Activated naive CD4-positive, alpha-beta T cell treated with anti-CD3 and anti-CD28 coated beads, Interleukin-2, amount 10 ng/mL, durations not matched to agents 7 days and 5 days (primary cell): ENCODE measurements around the gene ST3GAL4.

Source experiments
- CTCF ChIA-PET: fragments of 350-600 bp; sonication (Branson Sonifier 250); formaldehyde crosslinking; loops from one replicate; lab custom pipeline; 2021; ENCODE audit warnings: antibody characterized with exemption; lab: Charles Lee
- DNase-seq: peaks from one replicate; pipeline ENCODE4 v3.0.0-alpha.2; 2020
- H3K27ac Mint-ChIP-seq: one replicate; pipeline ENCODE4 v1.8.0; 2021; ENCODE audit warnings: mild to moderate bottlenecking, moderate library complexity, mixed read lengths
- H3K27me3 Mint-ChIP-seq: one replicate; pipeline ENCODE4 v1.8.0; 2021; ENCODE audit warnings: mild to moderate bottlenecking, mixed read lengths
- H3K36me3 Mint-ChIP-seq: one replicate; pipeline ENCODE4 v1.8.0; 2021; ENCODE audit warnings: mixed read lengths
- H3K4me1 Mint-ChIP-seq: one replicate; pipeline ENCODE4 v1.8.0; 2021; ENCODE audit warnings: mixed read lengths
- H3K4me3 Mint-ChIP-seq: one replicate; pipeline ENCODE4 v1.8.0; 2021; ENCODE audit warnings: mild to moderate bottlenecking, moderate library complexity, mixed read lengths
- H3K9me3 Mint-ChIP-seq: one replicate; pipeline ENCODE4 v1.8.0; 2021; ENCODE audit warnings: mixed read lengths

The ST3GAL4 gene

DNA sequence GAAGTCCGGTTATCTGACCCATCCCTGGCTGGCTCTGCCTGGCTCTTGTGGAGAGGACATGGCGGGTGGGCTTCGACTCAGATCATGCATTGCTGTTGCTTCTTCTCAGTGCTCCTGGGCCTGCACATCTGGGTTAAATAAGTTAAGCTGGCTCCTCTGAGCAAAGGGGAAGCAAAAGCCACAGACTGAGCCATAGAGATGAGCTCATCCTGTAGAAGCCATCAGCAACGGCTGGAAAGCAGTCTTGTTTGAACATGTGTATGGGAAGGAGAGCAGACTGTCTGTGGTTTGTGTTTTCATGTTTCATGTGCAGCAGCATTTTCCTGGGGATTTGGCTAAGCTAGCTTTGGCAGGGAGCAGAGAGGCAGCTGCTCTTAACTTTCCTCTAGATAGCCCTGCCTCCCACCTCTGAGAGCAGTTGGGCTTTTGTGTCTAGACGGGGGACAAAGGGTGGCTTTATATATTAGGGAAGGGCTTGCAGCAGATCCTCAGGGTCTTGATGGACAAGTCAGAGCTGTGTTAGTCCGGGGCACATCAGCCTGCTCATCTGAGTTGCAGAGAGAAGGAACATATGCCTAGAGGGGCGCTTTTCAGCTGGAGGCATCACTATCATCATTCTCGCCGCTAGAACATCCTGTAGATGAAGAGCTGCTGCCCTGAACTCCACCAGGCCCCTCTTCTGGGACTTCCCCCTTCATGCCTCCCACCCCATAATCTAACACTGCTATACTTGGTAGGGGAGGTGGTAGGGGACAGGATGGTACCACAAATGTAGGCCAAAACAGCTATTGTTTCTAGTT, 36.7 kb upstream of the ST3GAL4 start:
- DNase-seq = peak; percentile 56
- no peaks in the 10 kb centered on the region for H3K27me3 Mint-ChIP-seq

DNA sequence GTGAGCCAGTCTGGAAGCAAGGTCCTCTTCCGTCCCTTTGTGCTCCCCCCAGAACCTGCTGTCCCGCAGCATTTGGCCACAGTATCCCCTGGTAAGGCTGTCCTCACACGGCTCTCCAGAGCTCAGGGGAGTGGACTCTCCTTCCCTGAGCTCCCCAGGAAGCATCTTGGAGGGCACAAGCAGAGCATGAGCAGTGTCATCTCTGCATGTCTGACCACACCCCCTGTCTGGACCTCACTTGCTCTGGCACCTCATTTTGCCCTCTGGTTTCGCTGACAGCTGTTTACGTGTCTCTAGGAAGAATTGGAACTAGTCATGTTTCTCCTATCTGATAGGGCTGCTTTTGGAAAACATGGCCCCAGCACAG, 36.1 kb upstream of the ST3GAL4 start:
- H3K9me3 Mint-ChIP-seq = peaks cover 8% of the 10 kb centered on the region
- DNase-seq = no peak
- no peak overlapping the region for H3K27ac Mint-ChIP-seq
- H3K36me3 Mint-ChIP-seq = peaks cover 26% of the 10 kb centered on the region
- H3K4me3 Mint-ChIP-seq = no peak overlapping the region
- H3K4me1 Mint-ChIP-seq = peaks cover 37% of the 10 kb centered on the region
- CTCF ChIA-PET = interaction anchor here (0.8 to 2.0 kb wide), 6 partner anchors 8 to 161 kb away, joined by 3 to 16 read pairs (median 8); no protein-coding TSS in a partner anchor
- no peaks in the 10 kb centered on the region for H3K27me3 Mint-ChIP-seq

More for the DNA sequence above, 36.7 kb upstream of the ST3GAL4 start:
- H3K36me3 Mint-ChIP-seq = peaks cover 30% of the 10 kb centered on the region
- CTCF ChIA-PET = interaction anchor here (0.8 to 2.0 kb wide), 9 partner anchors 8 to 164 kb away, joined by 3 to 16 read pairs (median 4); no protein-coding TSS in a partner anchor
- peak overlapping the region; percentile 1 for H3K4me3 Mint-ChIP-seq
- H3K9me3 Mint-ChIP-seq = peaks cover 8% of the 10 kb centered on the region
- H3K4me1 Mint-ChIP-seq = peaks cover 37% of the 10 kb centered on the region
- peak overlapping the region; percentile 88 for H3K27ac Mint-ChIP-seq

DNA sequence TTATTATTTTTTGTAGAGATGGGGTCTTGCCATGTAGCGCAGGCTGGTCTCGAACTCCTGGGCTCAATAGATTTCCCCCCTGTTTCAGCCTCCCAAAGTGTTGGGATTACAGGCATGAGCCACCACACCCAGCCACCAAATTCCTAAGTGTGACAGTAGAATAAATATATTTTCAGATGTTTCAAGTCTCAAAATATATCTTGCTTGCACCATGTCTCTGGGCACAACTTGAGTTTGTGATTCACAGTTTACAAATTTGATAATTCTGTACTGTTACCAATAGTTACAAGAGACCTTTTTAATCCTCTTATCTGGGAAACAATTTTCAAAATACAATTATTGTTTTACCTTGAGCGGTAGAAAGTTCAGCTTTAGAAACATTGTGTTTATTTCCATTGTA, 32.5 kb upstream of the ST3GAL4 start:
- Mint-ChIP-seq H3K9me3 (no peaks in the 10 kb centered on the region), H3K27me3 (no peaks in the 10 kb centered on the region), H3K27ac (no peak overlapping the region), H3K4me3 (no peak overlapping the region), H3K36me3 (peaks cover 7% of the 10 kb centered on the region), H3K4me1 (peaks cover 21% of the 10 kb centered on the region)
- DNase-seq = no peak
- CTCF ChIA-PET = no interaction called here

DNA sequence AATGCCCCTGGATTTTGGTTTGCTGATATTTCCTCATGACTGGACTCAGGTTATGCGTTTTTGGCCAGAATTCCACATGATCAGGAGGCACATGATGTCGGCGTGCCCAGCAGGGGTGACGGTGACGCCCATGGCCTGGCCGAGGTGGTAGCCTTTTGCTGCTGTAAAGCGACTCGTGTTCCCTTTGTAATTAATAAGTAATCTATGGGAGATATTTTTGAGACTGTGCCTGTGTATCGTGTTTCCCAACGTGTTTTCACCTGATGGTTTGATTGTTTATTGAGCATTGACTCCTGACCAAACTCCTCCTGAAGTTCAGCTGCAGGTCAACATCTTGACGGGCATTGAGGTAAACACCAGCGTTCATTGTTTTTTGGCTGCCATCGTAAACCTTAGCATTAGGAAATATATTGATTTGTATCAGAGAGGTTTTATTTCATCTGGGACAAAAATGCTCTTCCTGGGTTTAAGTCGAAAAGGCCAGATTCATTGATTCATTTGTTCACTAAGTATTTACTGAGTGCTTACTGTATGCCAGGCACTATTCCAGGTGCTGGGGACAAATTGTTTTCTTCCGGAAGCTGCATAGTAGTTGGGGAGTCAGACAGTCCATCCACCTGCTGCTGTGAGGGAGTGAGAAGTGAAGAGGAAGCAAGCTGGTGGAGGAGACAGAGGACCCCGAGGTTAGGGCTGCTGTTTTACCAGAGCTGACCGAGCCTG, 28.0 kb upstream of the ST3GAL4 start:
- H3K4me1 Mint-ChIP-seq = no peaks in the 10 kb centered on the region
- H3K27ac Mint-ChIP-seq = no peak overlapping the region
- H3K36me3 Mint-ChIP-seq = peaks cover 8% of the 10 kb centered on the region
- H3K9me3 Mint-ChIP-seq = no peaks in the 10 kb centered on the region
- no peaks in the 10 kb centered on the region for H3K27me3 Mint-ChIP-seq
- no peak overlapping the region for H3K4me3 Mint-ChIP-seq
- no peak for DNase-seq
- CTCF ChIA-PET = interaction anchor here (0.6 to 0.9 kb wide), 2 partner anchors 17 to 43 kb away, joined by 3 read pairs; no protein-coding TSS in a partner anchor

DNA sequence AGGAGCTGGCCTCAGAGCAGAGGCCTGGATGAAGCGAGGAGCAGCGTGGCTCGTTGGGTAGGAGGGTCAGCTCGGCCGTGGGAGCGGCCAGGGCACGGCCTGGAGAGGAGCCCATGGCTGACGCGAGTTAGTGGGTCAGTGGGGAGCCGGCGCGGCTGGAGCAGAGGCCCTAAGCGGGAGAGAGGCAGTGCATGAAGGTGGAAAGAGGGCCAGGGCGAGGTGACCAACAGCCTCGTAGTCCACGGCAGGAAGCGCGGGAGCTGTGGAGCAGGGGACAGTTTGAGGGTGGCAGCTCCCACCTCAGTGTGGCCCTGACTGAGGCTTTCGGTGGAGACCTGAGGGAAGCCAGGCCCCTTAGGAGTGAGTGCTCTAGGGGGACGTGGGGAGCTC, 27.5 kb upstream of the ST3GAL4 start:
- H3K27ac Mint-ChIP-seq = no peak overlapping the region
- peaks cover 11% of the 10 kb centered on the region for H3K36me3 Mint-ChIP-seq

DNA sequence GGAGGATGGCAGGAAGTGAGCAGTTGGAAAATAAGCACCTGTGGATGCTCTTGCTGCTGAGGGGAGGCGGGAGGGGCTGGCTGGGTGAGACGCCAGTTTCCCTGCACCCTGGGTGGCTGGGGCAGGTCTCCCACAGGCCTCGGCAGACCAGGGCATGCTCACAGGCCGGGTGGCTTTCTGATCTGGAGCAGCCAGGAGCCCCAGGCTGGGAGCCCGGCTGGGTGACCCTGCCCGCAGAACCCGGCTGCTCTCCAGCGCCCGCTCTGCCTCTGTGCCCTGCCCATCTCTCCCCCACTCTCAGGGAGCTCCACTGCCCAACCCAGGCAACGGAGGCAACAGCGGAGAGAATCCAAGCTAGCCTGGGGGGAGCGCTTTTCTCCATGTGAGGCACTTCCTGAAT, 27.0 kb upstream of the ST3GAL4 start:
- H3K9me3 Mint-ChIP-seq = no peaks in the 10 kb centered on the region
- H3K27ac Mint-ChIP-seq = no peak overlapping the region
- H3K4me3 Mint-ChIP-seq = no peak overlapping the region
- DNase-seq = no peak
- H3K36me3 Mint-ChIP-seq = peaks cover 15% of the 10 kb centered on the region
- H3K4me1 Mint-ChIP-seq = no peaks in the 10 kb centered on the region
- no peaks in the 10 kb centered on the region for H3K27me3 Mint-ChIP-seq
- CTCF ChIA-PET = interaction anchor here (0.9 to 2.6 kb wide), 2 partner anchors 10 to 44 kb away, joined by 3 to 7 read pairs; no protein-coding TSS in a partner anchor

More for the DNA sequence above, 27.5 kb upstream of the ST3GAL4 start:
- H3K4me1 Mint-ChIP-seq = no peaks in the 10 kb centered on the region
- no peak overlapping the region for H3K4me3 Mint-ChIP-seq
- no peak for DNase-seq
- H3K27me3 Mint-ChIP-seq = no peaks in the 10 kb centered on the region
- CTCF ChIA-PET = interaction anchor here (0.6 to 2.6 kb wide), 3 partner anchors 10 to 44 kb away, joined by 3 to 7 read pairs (median 3); no protein-coding TSS in a partner anchor
- no peaks in the 10 kb centered on the region for H3K9me3 Mint-ChIP-seq

DNA sequence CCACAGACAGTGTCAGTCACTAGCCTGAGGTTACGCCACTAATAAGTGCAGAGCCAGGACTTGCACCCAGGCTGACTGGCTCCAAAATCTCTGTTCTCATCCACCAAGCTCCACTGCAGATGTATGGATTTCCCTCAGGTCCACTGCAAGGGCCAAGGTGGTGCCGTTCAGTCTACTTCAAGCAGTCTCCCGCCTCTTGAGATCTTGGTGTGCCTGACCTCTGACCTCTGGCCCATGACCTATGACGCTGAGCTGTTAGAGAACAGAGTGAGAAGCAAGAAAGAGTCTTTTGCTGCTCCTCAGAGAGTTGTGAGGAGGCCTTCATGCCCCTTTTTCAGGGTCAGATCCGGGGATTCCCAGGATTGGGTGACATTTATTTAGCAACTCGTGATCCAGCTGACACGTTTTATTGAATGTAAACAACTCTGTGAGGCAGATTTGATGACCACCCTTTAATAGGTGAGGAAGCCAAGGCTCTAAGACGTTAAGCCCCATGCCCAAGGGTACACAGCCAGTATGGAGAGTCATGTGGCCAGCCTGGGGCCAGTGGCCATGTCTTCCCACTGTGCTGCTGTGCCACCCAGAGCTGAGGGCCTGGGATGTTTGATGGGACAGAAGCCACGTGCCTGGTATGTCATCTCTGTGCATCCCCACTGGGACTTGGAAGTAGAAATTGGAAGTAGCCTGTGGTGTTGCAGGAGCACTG, 26.4 kb upstream of the ST3GAL4 start:
- no peaks in the 10 kb centered on the region for H3K4me1 Mint-ChIP-seq
- DNase-seq = no peak
- H3K27ac Mint-ChIP-seq = peak overlapping the region; percentile 34
- H3K36me3 Mint-ChIP-seq = peaks cover 21% of the 10 kb centered on the region
- H3K4me3 Mint-ChIP-seq = no peak overlapping the region
- H3K9me3 Mint-ChIP-seq = no peaks in the 10 kb centered on the region
- no peaks in the 10 kb centered on the region for H3K27me3 Mint-ChIP-seq
- CTCF ChIA-PET = interaction anchor here (0.6 to 2.6 kb wide), 2 partner anchors 11 to 18 kb away, joined by 3 to 7 read pairs; no protein-coding TSS in a partner anchor

DNA sequence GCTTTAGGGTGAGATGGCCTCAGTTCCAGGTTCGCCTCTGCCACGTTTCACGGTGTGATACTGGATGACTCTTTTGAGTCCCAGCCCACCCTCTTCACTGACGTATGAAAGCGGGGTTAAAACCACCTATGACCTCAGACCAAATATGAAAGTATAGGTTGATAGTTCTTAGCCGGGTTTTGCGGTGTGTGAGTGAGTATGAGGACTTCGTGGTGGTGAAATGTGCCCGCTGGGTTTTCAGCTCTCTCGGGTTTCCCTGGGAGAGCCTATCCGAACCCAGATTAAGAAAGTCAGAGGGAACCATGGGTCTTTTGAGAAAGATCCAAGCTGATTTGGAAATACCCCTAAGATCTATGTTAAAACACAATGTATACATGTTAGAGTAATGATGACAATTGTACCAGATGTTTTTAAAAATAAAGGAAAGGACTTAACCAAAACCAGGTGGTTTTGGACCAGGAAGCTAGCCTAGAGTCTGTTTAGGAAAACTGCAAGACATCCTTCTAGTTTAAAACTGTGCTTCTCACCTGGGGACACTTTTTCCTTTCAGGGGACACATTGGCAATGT, 25.8 kb upstream of the ST3GAL4 start:
- Mint-ChIP-seq H3K4me1 (no peaks in the 10 kb centered on the region), H3K4me3 (no peak overlapping the region), H3K27me3 (no peaks in the 10 kb centered on the region), H3K9me3 (no peaks in the 10 kb centered on the region), H3K27ac (no peak overlapping the region), H3K36me3 (peaks cover 21% of the 10 kb centered on the region)
- no peak for DNase-seq
- CTCF ChIA-PET = interaction anchor here (0.6 to 2.6 kb wide), 2 partner anchors 11 to 19 kb away, joined by 3 to 7 read pairs; no protein-coding TSS in a partner anchor

DNA sequence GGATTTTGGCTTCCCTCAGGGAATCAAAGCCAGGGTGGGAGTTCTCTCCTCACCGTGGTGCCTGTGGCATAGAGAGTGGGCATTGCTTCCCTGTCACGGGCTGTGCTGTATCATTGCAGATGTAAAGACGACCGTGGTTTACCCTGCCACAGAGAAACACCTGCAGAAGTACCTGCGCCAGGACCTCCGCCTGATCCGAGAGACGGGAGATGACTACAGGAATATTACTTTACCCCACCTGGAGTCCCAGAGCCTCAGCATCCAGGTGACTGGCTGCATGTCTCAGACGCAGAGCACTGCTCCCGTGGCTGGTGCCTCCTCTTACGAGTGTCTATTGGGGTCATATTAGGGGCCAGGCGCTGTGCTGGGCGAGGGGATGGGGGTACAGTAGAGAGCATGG, 24.2 kb upstream of the ST3GAL4 start:
- no peak overlapping the region for H3K27ac Mint-ChIP-seq
- CTCF ChIA-PET = no interaction called here

DNA sequence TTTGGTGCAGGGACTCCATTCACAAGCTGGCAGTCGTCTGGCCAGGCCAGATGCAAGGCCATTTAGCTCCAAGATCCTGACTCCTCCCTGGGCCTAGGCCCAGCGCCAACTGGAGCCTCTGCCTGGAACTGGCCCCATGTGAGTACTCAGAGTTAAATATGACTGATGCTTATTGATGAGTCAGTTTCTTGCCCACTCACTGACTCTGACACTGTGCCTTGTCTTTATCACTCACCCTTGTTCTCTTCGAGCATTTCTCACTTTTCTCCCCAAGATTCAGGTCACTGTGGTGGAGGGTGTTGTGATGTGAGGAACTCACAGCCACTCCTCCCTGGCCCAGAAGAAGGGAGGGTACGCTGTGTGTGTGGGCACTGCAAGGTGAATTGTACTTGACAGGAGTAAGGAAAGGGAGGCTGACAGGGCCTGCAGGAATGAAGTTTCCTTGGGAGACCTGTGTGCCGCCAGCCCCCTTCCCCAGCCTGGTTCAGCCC, 23.2 kb upstream of the ST3GAL4 start:
- no peaks in the 10 kb centered on the region for H3K9me3 Mint-ChIP-seq
- no peaks in the 10 kb centered on the region for H3K27me3 Mint-ChIP-seq
- H3K36me3 Mint-ChIP-seq = peaks cover 26% of the 10 kb centered on the region
- H3K27ac Mint-ChIP-seq = no peak overlapping the region
- peaks cover 9% of the 10 kb centered on the region for H3K4me1 Mint-ChIP-seq
- DNase-seq = no peak
- CTCF ChIA-PET = no interaction called here
- H3K4me3 Mint-ChIP-seq = no peak overlapping the region

More for the DNA sequence above, 24.2 kb upstream of the ST3GAL4 start:
- Mint-ChIP-seq H3K27me3 (no peaks in the 10 kb centered on the region), H3K36me3 (peaks cover 26% of the 10 kb centered on the region), H3K4me1 (peaks cover 5% of the 10 kb centered on the region), H3K9me3 (no peaks in the 10 kb centered on the region), H3K4me3 (no peak overlapping the region)
- no peak for DNase-seq

DNA sequence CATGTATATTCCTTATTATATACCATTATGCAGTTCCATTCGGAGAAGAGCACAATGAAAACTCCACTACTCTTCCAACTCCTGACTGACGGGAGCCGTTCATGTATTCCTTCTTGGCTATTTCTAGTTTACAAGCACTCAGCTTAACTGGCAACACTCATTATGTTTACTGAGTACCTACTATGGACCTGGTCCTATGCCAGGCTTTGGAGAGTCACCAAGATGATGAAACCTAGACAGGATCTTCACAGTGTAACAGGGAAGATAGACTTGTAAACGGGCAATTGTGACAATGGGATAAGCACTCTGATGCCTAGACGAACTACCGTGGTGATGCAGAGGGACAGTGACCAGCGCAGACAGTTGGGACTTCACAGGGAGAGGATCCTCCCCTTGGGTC, 22.3 kb upstream of the ST3GAL4 start:
- H3K27ac Mint-ChIP-seq = no peak overlapping the region

DNA sequence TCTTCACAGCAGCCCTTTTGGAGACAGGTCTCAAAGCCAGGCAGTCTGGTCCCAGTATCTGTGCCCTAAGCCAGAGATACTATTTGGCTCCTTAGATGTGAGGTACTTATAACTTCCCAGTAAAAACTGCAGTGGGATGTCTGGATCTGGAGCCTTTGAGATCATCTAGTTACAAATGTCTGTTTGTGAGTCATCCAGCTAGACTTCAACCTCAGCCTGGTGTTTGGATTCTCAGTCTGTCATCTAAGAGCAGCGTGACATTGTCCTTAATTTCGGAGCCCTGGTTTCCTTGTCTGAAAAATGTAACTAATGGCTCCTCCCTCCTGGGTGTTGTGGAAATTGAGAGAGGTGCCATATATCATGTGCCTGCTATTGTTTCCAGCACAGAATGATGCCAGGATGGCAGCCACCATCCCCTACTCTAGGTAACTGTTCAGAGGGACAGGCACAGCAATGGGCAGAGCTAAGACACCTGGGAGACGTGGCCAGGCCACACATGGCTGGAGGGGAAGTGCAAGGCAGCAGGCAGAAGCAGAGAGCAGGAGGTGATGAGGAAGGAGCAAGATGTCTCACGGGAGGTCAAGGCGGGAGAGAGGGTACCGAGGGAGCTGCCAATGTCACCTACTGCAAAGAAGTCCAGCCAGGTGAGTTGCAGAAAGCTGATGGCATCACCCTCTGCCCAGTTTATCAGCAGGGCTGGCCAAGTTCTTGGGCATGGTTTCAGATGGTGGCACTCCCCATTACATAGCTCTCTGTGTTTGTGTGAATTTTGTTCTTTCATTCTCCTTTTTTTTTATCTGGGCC, 20.6 kb upstream of the ST3GAL4 start:
- Mint-ChIP-seq H3K9me3 (no peaks in the 10 kb centered on the region), H3K4me1 (peaks cover 9% of the 10 kb centered on the region), H3K36me3 (peaks cover 28% of the 10 kb centered on the region), H3K27ac (no peak overlapping the region), H3K27me3 (no peaks in the 10 kb centered on the region), H3K4me3 (no peak overlapping the region)
- no peak for DNase-seq
- CTCF ChIA-PET = interaction anchor here (1.0 kb wide), 1 partner anchor 146 kb away, joined by 3 read pairs; no protein-coding TSS in a partner anchor

More for the DNA sequence above, 22.3 kb upstream of the ST3GAL4 start:
- no peaks in the 10 kb centered on the region for H3K27me3 Mint-ChIP-seq
- no peak for DNase-seq
- H3K4me3 Mint-ChIP-seq = no peak overlapping the region
- no peaks in the 10 kb centered on the region for H3K9me3 Mint-ChIP-seq
- CTCF ChIA-PET = no interaction called here
- peaks cover 9% of the 10 kb centered on the region for H3K4me1 Mint-ChIP-seq
- peaks cover 26% of the 10 kb centered on the region for H3K36me3 Mint-ChIP-seq

DNA sequence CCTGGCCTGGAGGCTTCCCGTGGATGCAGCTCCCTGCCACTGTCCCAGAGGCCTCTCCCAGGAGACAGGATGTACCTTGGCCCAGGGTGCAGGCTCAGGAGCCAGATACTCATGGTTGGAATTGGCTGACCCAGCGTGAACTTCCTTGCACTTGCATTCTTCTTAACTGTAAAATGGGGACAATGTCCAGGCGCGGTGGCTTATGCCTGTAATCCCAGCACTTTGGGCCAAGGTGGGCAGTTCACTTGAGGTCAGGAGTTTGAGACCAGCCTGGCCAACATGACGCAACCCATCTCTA, 20.1 kb upstream of the ST3GAL4 start:
- no peak overlapping the region for H3K27ac Mint-ChIP-seq
- CTCF ChIA-PET = no interaction called here
- no peaks in the 10 kb centered on the region for H3K9me3 Mint-ChIP-seq
- peaks cover 28% of the 10 kb centered on the region for H3K36me3 Mint-ChIP-seq
- no peak for DNase-seq
- H3K4me1 Mint-ChIP-seq = peaks cover 9% of the 10 kb centered on the region
- H3K27me3 Mint-ChIP-seq = no peaks in the 10 kb centered on the region
- H3K4me3 Mint-ChIP-seq = no peak overlapping the region
